GM19467 (cell line): Measurements from ENCODE around the gene BICC1.

Source experiments
- ATAC-seq: cut with Tn5 transposase; IDR thresholded peaks from one replicate; pipeline ENCODE4 v1.9.1; 2021; ENCODE audit warnings: mild to moderate bottlenecking, moderate library complexity; ENCODE audit not compliant: unreplicated experiment

The BICC1 gene

DNA sequence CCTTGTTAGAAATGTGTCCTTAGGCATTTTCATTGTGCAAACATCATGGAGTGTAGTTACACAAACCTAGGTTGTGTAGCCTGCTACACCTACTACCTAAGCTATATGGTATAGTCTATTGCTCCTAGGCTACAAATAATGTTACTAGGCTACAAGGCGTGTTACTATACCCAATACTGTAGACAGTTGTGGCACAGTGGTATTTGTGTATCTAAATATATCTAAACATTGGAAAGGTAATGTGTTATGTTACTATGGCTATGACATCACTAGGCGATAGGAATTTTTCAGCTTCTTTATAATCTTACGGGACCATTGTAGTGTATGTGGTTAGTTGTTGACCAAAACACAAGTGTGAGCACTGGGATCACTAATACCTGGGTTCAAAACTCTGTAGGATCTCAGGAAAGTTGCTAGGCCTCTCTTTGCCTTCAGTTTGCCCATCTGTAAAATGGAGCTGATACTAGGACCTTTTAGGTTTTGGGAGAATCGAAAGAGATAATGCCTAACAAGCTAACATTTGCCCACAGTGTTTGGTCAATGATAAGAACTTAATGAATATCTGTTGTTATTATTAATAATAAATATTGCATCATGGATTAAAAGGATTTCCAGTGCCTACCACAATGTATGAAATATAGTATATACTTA, 2.7 kb downstream of the BICC1 start:
- ATAC-seq = no peak

DNA sequence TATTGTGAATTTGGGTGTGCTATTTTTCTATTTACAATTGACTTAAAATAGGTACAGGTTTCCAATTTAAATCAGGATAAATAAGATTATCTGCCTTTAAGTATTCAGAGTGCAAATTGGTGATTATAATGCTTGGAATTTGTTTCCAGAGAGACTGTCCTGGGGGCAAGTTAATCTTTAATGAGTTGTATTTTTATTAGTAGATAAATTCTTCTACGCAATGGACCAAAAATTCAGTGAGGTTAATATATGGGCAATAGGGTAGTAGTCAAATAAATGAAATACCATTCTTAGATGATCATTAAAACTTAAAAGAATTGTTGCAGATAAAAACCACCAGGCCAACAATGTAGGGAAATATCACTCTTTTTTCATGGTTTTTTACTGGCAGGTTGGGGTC, 3.4 kb downstream of the BICC1 start:
- no peak for ATAC-seq

DNA sequence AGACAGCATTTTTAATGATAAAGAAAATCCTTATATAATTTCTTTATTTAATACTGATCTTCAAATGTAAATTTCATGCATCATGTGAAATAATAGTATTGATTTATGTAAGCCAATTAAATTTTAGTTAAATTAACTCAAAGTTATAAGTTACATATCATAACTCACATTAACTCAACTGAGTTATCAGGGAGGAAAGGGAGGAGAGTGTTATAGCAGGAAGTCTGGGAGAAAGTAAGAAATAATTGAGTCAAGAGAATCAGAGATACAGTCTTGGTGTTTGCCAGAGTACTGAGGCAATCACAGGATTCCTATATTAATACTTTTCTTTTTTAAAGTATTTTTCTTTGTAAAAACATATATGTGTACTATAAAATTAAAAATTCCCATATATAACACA, 4.0 kb downstream of the BICC1 start:
- ATAC-seq = no peak

DNA sequence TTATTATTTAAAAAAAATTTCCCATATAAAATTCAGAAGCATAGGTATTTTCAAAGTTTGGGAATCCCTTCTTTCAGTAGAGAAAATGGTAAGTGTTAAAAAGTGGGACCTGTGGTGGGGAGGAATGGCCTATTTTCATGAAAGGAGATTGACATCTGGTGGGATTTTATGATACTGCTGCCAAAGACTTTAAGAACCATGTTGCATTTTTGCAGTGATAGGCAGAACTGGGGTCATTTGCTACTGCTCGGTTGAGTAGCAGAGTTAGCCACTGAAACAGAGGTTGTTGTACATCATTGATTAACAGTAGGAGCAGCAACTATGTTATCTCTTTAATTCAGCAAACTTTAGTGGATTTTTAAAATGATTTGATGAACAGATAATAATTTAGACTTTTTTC, 4.4 kb downstream of the BICC1 start:
- ATAC-seq = no peak

DNA sequence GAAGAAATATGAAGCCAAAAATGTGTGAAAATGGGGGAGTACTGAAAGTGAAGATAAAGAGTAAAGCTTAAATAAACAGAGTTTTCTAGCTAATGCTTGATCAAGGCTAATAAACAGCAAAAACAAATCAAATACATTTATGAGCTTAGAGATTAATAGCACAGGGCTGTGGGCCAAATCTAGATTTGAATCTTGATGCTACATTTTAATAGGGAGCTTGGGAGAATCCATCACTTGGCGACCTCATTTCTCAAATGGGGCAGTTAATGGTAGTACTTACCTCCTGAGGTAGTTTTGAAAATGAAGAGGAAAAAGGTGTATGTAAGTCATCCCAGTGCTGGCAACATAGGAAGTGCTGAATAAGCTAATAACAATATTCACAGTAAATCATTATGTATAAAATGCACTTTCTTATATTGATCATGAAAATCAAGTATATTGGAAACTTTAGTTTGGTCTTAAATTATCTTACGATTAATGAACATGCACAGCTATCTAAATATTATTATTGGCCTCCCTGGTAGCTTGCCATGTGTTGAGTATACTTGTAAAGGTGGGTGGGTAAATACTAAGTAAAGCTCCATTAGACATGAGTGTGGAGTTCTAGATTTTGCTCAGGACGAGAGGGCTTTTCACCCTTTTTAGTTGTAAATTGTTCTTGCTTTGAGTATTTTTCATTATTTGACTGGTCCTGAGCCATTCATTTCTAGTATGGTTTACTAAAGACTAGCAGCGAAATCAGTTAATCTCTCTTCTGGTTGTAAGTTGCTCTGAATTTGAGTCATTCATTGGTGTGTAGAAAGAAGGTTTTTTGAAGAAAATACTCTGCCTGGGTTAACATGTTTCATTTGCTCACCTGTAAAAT, 5.1 kb downstream of the BICC1 start:
- ATAC-seq = no peak

DNA sequence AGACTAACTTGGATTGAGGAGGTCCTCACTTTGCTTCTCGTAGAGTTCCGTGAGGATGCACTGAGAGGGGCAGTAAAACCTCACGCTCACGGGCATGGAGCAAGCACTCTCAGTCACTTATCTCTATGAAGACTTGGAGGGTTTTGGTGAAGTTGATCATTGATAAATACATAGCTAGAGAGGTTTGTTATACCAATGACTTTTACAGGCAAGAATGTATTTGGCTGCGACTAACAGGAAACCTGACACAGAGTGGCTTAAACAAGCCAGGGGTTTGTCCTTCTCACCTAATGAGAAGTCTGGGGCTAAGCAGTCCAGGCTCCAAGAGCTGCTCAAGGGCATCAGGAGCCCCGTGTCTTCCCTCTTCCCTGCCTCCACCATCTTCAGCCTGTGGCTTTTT, 6.1 kb downstream of the BICC1 start:
- no peak for ATAC-seq

DNA sequence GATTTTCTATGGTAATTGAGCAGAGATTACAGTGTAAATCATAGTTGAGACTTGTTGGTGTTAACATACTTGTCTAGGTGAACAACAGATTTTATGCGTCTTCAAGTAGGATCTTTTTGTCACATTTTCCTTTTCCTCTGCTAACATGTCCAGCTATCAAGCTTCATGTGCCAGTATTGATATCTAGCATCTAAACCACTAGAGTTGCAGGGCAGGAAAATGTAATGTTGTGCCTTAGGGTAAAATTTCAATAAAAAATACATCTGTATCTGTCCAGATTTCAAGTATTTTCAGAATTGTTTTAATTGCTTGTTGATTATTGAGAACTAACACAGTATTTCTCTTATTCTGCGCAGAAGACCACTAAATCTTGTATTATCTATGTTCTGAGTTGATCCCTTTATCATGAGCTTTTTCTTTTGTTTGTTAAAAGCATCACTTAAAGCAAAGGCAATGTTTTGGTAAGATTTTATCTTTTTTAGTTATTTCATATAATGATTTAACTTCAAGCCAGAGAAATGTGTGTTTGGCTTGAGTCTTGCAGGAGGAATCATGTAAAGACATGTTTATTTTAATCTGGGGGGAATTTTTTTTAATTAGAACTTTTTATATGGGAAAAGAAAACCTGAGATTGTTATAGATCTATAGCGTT, 16.5 kb downstream of the BICC1 start:
- no peak for ATAC-seq

DNA sequence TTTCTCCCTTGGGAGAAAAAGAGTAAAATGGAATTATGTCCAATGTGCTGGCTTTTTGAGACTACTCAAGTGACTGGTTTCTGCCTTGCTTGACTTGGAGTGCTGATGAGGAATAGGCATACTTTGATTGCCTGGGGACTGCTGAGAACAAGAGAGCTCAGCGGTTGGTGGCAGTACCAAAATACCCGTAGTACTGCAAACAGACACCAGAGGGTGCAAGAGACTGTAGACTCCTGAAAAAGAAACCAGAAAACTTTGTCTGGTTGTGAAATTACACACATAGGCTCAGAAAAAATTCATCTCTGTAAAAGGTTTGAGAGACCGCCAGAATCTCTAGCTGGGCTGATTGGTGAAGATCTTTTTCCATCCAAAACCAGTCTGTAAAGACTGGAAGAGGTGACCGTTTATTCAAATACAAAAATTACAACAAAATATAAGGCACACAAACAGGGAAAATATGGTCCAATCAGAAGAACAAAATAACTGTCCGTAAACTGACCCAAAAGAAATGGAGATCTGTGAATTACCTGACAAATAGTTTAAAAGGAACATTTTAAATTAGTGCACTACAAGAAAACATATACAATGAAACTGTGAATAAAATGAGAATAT, 18.5 kb downstream of the BICC1 start:
- peak; percentile 94 for ATAC-seq

DNA sequence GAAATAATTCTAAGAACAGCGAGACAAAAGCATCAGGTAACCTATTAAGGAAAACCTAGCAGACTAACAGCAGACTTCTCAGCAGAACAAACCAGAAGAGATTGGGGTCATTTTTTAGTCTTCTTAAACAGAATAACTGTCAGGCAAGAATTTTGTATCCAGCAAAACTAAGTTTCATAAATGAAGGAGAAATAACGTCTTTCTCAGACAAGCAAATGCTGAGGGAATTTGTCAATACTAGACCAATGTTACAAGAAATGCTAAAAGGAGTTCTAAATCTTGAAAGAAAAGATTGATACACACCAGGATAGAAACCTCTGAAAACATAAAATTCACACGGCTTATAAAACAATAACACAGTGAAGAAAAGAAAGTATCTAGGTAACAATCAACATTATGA, 22.6 kb downstream of the BICC1 start:
- no peak for ATAC-seq

DNA sequence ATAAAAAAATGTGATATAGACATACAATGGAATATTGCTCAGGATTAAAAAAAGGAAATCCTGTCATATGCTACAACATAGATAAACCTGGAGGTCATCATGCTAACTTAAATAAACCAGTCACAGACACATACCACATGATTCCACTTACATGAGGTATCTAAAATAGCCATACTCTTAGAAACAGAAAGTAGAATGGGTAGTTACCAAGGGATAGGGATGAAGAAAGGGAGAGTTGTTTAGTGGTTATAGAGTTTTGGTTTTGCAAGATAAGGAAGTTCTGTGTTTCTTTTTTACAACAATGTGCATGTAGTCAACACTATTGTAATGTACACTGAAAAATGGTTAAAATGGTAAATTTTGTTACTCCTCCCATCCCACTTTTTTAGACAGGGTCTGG, 30.5 kb downstream of the BICC1 start:
- no peak for ATAC-seq

DNA sequence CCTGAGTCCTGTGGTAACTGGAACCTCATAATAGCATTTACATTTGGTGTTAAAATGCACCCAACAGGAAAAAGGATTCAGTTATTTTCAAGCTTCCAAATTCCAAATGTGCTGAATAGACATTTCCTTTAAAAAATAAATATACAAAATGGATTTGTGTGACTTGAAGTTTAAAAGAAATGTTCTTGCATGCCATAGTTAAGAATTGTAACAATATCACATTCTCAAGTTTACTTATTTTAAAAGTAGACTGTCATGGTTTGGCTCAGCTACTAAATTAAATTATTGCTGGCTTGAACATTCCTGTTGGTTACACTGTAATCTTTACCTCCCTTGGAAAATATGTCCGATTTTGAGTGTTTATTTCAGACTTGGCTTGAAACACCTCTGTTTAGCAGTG, 31.5 kb downstream of the BICC1 start:
- no peak for ATAC-seq

DNA sequence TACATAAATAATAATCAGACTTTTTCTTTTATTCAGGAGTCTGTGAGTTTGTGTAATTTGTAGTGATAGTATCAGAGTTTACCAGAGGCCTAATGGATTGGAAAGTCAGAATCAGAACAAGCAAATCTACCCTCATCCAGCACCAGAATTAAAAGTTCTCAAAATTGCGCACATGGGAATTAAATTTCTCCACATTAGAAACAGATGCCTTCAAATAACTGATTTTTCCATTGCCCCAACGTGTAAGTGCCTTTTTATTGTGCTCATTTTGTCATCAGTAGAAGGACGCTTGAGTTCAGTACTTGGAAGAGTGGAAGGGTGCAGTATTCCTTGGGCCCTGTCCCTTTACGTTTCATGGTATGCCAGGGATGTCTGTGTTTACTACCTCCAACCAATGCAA, 32.8 kb downstream of the BICC1 start:
- no peak for ATAC-seq

DNA sequence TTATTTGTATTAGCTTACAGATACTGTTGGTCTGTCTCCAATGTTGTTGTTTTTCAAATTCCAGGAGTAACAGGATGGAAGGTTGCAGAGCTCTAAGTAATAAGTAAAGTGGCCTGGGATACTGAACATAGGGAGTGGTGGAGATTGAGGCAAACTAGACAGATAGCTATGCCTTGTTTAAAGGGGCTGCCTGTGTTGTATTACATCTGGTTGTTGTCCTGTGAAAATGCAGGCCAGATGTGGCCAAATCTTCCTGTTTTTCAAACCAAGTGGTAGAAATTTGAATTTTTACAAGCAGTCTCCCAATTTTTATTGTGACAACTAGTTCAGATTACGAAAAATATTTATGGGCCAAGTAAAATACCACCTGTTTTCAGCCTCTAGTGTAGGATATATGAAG, 33.5 kb downstream of the BICC1 start:
- no peak for ATAC-seq

DNA sequence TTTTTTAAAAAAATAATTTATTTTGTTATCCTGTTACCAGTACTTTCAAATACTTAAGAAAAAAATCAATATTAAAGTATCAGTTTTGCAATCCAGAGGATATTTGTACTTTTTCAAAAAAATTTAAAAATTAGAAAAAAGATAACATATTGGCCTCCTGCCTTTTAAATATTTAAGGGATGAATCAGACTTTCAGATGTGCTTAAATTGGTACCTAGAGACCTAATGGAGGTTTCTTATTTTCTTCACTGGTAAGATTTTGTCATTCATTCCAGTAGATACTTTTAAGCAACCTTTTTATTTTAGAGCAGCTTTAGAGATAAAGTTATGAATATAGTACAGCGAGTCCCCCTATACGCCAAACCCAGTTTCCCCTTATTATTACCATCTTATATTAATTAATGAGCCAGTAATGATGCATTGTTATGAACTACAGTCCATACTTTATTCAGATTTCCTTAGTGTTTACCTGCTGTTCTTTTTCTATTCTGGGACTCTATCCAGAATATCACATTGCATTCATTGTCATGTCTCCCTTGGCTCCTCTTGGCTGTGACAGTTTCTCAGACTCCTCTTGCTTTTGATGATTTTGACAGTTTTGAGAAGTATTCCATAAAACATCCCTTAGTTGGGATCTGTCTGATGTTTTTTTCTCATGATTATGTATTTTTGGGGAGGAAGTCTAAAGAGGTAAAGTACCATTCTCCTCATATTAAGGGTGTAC, 34.2 kb downstream of the BICC1 start:
- ATAC-seq = no peak

DNA sequence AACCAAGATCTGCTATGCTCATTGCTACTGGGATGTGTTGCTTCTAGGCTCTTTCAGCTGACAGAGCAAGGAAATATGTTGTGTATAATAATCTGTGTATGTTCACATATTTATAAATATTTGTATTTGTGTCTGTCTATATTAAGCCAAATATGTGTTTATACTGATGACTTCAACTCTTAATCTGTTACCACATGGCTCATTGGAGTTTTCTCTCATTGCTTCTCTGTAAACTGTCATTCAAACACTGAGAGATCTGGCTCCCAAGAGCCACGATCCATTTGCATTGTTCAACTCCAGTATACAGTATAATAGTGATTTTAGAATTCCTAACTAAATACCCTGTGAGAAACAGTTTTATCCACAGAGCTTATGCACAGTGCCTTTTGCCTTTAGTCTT, 35.3 kb downstream of the BICC1 start:
- ATAC-seq = no peak

DNA sequence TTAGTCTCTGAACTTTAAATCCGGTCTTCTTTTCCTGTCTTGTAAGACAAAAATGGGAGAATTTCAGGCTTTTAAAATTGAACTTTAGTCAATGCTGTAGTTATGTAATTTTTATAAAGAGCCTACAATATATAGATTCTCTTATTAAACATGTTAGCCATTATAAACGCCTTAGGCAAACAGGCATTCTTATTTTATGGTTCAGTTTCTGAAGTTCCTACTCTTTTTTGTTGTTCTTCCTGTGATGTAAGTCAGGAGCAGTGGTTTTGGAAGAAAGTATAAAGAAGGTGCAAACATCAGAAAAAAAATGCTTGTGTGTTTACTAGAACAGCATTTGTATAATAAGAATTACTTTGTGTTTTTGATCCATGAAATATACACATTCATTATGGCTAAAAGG, 41.6 kb downstream of the BICC1 start:
- ATAC-seq = no peak

DNA sequence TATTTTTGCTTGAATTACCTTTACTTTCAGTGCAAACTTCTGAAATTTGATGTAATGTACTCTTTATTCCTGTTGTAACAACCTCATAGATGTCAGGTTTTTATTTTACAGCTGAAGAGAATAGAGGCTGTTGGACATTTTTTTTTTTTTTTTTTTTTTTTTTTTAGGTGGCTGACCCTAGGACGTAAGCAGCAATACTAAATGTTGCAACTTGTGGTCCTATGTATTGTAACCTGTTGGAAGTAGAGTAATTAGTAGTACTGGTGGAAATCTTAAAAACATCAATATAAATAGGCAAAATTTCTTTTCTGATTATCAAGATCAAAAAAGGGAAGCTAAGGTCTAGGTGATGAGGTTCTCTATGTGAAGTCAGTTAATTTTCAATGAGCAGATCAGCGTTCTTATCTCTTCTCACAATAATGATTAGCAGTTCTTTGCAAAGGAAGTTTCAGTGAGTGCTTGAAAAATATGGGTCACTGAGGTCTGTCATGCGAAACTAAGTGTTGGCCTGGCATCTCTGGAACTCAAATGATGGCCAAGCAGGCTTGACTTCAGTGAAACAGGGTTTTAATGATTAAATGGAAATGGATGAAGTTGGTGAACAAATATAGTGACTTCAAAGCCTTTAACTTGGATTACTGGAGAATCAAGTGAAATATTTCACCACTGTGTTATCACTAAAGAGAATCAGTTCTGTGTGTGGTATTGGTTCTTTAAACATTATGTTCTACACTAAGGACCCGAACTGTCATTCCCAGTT, 42.7 kb downstream of the BICC1 start:
- peak; percentile 61 for ATAC-seq

DNA sequence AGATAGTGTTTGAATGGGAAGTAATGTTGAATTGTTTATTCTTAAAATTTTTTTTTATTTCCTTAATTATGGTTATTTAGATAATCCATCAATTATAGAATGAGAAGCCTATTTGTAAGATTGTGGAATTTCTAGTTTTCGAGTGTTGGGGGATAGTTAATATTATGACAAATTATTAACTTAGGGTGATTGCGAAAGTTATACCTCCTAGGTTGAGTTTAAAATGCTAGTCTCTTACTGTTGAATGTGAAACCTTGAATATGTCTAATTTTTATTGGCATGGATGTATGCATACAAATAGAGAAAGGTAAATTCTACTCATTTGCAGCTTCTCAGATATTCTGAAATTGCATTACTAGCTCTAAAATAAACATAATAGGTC, 43.2 kb downstream of the BICC1 start:
- peak; percentile 21 for ATAC-seq

DNA sequence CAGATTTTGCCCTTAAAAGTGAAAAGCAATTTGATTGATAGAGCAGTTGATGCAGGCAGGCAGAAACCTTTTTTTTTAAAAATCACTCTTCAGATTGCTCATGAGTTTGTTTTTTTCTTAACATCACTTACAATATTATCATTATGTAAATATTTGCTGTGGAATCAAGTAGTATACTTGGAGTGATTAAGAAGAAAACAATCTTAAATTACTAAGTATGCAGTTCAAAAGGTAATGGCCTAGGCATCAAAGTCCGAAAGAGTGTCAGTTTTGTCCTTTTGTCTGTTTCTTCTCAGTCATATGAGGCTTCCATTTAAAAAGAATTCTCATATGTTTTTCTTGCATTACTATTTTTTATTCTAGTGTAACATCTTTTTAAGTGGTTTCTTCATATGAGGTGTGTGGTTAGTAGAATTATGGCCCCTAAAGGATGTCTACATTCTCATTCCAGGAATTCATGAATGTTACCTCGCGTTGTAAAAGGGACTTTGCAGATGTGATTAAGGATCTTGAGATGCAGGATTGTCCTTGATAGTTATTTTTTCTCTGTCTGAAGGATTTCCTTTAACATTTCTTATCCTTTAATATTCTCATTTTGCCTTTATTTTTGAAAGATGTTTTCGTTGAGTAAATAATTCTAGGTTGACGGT, 44.0 kb downstream of the BICC1 start:
- ATAC-seq = no peak

DNA sequence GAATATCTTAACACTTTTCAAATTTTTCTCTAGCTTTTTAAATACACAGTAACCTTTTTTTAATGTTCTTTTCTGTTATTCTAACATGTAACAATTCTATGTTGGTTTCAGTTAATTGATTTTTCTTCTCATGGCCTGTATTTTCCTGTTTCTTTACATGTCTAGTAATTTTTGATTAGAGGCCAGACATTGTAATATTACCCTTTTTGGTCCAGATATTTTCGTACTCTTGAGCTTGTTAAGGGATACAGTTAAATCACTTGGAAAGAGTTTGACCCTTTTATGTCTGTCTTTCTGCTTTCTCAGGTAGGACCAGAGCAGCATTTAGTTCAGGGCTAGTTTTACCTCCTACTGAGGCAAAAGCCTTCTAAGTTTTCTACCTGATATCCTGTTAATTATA, 45.0 kb downstream of the BICC1 start:
- ATAC-seq = no peak
